ENCODE results near the gene GTF2B.
"Not testable (repeated sequence)": the region's sequence is repeated elsewhere in the genome, so short reads cannot be mapped to it uniquely, and the experiment has no call there.

GTF2B gene

DNA sequence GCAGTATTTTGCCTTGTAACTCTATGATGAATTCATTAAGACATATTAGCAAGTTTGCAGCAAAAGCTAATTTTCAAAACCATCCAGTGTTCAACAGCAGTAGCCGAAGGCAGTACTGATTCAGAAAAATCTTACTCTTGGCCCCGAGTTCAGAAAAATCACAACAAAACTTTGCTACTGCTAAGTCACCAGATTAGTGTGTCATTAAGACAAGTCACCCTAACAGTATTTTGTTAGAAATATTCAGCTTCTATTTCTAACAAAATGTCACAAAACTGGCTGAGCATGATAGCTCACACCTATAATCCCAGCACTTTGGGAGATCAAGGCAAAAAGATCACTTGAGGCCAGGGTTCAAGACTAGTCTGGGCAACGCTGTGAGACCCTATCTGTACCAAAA, 8.2 kb downstream of the GTF2B start:
- H3K4me3 ChIP-seq (ENCODE audit: low read length): no peak overlapping the region
- no peak for DNase-seq (ENCODE audit: low read depth)
- TF ChIP-seq, protein P1, sequence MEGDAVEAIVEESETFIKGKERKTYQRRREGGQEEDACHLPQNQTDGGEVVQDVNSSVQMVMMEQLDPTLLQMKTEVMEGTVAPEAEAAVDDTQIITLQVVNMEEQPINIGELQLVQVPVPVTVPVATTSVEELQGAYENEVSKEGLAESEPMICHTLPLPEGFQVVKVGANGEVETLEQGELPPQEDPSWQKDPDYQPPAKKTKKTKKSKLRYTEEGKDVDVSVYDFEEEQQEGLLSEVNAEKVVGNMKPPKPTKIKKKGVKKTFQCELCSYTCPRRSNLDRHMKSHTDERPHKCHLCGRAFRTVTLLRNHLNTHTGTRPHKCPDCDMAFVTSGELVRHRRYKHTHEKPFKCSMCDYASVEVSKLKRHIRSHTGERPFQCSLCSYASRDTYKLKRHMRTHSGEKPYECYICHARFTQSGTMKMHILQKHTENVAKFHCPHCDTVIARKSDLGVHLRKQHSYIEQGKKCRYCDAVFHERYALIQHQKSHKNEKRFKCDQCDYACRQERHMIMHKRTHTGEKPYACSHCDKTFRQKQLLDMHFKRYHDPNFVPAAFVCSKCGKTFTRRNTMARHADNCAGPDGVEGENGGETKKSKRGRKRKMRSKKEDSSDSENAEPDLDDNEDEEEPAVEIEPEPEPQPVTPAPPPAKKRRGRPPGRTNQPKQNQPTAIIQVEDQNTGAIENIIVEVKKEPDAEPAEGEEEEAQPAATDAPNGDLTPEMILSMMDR (conservative IDR thresholded peaks at IDR 0.05; ENCODE audit: low read length): no peak

DNA sequence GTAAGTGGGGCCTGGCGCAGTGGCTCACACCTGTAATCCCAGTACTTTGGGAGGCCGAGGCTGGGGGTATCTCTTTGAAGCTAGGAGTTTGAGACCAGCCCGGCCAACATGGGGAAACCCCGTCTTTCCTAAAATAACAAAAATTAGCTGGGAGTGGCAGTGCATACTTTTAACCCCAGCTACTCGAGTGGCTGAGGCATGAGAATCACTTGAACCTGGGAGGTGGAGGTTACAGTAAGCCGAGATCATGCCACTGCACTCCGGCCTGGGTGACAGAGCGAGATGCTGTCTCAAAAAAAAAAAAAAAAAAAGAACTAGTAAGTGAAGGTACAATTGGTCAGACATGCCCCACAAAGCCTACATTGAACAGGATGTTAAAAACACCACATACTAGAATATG, 10.7 kb downstream of the GTF2B start:
- not testable (repeated sequence) for DNase-seq (ENCODE audit: low read depth); H3K4me3 ChIP-seq (ENCODE audit: low read length)

DNA sequence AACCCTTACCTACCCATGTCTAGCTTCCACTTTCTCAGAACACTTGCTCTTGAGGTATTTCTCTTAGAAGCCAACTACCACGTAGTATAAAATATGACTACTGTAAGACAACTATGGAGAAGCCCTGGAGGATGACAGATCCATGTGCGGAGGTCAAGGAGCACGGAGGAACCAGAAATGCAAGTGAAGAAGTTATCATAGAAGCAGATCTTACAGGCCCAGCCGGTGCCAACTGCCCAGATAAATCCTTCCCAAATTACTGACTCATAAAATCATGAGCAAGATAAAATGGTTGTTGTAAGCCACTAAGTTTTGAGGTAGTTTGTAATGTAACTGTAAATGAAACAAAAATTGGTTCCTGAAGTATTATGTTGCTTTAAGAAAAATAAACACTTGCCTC, 12.6 kb downstream of the GTF2B start:
- TF ChIP-seq, protein P1 (conservative IDR thresholded peaks at IDR 0.05; ENCODE audit: low read length): no peak
- H3K4me3 ChIP-seq (ENCODE audit: low read length): no peak overlapping the region
- no peak for DNase-seq (ENCODE audit: low read depth)

DNA sequence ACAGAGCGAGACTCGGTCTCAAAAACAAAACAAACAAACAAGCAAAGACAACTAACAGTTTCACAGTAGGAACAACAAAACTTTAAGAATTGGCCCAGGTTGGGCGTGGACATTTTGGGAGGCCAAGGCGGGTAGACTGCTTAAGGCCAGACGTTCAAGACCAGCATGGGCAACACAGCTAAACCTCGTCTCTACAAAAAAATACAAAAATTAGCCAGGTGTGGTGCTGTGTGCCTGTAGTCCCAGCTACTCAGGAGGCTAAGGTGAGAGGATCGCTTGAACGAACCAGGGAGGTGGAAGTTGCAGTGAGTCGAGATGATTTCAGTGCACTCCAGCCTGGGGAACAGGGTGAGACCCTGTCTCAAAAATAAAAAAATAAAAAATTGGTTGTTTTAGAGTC, 13.5 kb downstream of the GTF2B start:
- TF ChIP-seq, protein P1 (conservative IDR thresholded peaks at IDR 0.05; ENCODE audit: low read length): no peak
- H3K4me3 ChIP-seq (ENCODE audit: low read length): no peak overlapping the region
- DNase-seq (ENCODE audit: low read depth): no peak

DNA sequence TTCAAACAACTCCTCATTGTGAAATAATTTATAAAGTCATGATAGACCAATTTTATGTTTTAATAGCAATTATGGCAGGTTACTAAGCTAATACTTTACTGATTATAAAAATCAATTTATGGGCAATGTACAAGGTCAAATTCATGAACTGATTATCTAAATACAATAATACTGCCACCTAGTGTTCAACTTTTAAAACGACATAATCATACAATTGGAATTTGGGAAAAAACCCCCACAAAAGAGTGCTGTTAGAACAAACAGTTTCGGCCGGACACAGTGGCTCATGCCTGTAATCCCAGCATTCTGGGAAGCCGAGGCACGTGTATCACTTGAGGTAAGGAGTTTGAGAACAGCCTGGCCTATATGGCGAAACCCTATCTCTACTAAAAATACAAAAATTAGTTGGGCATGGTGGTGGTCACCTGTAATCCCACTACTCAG, 14.0 kb downstream of the GTF2B start:
- H3K4me3 ChIP-seq (ENCODE audit: low read length): no peak overlapping the region
- TF ChIP-seq, protein P1 (conservative IDR thresholded peaks at IDR 0.05; ENCODE audit: low read length): peak; percentile 54
- DNase-seq (ENCODE audit: low read depth): peak; percentile 49

DNA sequence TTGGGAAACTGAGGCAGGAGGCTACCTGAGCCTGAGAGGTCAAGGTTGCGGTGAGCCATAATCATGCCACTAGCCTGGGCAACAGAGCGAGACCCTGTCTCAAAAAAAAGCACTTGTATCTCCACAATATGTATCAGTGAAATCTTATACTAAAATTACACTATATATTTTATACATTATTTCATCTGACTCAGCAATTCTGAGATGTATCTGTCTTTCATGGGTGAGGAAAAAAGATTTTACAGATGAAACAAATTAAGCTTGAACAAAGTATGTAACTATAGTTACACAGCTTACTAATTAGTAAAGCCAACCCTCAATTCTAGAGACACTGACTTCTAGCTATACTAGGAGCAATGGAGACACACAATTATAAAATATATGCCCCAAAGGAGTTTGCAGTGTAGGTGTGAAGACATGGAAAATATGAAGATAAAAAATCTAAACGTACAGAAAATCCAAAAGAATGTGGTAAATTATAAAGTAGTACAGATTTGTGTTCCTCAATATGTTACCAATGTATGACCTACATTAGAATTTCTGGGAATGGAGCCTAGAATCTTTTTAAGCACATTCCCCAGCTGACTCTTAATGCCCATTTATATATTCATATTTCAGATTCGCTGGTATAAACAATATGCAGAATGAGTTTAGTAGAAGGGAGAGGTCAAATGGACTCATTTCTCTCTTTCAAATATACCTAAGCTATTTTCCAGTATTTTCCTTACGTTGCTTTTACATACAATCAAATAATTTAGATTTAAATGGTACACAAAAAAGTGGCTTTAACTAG, 14.6 kb downstream of the GTF2B start:
- H3K4me3 ChIP-seq (ENCODE audit: low read length): no peak overlapping the region
- TF ChIP-seq, protein P1 (conservative IDR thresholded peaks at IDR 0.05; ENCODE audit: low read length): no peak
- peak; percentile 15 for DNase-seq (ENCODE audit: low read depth)

DNA sequence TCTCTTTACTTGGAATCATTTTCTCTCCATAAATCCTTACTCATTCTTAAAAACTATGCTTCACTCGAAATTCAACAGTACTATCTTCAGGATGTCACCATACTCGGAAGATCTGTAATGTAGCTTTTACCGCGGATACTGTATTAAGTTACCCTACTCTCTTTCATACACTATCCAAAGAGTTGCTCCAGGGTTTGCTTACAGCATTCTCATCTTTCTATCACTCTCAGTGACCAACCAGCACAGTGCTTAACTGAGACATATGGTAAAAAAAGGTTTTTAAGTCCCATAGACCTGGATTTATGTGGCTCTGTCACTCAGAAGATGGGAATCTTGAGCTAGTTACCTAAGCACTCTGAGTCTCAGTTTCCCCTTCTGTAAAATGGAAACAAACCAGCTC, 15.8 kb downstream of the GTF2B start:
- no peak overlapping the region for H3K4me3 ChIP-seq (ENCODE audit: low read length)
- TF ChIP-seq, protein P1 (conservative IDR thresholded peaks at IDR 0.05; ENCODE audit: low read length): no peak
- DNase-seq (ENCODE audit: low read depth): no peak
